Ectodermal cell (in vitro differentiated cells): ENCODE results near the gene TBCCD1.
"Not testable (repeated sequence)": the region's sequence is repeated elsewhere in the genome, so short reads cannot be mapped to it uniquely, and the experiment has no call there.

Experiments
- H3K27ac ChIP-seq: 2 replicates; pipeline ENCODE4 v1.7.0; 2013; ENCODE audit warnings: mild to moderate bottlenecking, low read depth, low read length; ENCODE audit not compliant: insufficient read depth, poor library complexity, severe bottlenecking
- H3K27me3 ChIP-seq: 2 replicates; pipeline ENCODE4 v1.7.0; 2013; ENCODE audit warnings: mild to moderate bottlenecking, low read length; ENCODE audit not compliant: insufficient read depth, control insufficient read depth, poor library complexity, severe bottlenecking
- H3K36me3 ChIP-seq: one replicate; pipeline ENCODE4 v1.7.0; 2013; ENCODE audit warnings: low read length; ENCODE audit not compliant: control insufficient read depth, insufficient read depth
- H3K4me1 ChIP-seq: one replicate; pipeline ENCODE4 v1.7.0; 2013; ENCODE audit warnings: low read length; ENCODE audit not compliant: control insufficient read depth, insufficient read depth
- H3K4me3 ChIP-seq: 2 replicates; pipeline ENCODE4 v1.7.0; 2013; ENCODE audit warnings: low read depth, low read length, control low read depth; ENCODE audit not compliant: insufficient read depth
- H3K9me3 ChIP-seq: 2 replicates; pipeline ENCODE4 v1.7.0; 2013; ENCODE audit warnings: mild to moderate bottlenecking, low read length, moderate library complexity; ENCODE audit not compliant: control insufficient read depth
- WGBS, 2 experiments: methylation state at CpG; one replicate each; pipeline ENCODE4 v1.1.7; 2013; ENCODE audit warnings: missing lambda C conversion rate in 2 of 2; 5-methylcytosine and 5-hydroxymethylcytosine counted together

Gene TBCCD1

DNA sequence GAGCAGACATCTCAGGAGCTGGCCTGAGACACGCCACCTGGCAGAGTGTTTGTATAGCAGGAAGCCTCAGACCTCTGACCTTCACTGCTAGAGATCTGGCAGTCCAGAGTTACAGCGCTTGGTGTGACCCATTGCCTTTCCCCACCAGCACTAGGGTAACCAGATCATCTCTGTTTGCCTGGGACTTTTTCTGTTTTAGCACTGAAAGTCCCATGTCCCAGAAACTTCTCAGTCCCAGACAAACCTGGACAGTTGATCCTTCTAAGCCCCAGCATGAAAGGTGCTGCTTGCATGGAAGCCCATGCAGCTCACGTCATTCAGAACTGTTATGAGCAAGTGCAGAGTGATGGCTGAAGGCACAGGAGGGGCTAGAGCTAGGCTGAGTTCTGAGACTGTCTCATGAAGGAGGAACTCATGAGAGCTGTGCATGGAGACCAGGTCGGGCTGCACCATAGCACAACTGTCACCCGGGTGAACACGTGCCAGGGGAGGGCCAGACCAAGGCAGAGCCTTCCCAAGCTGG lies 27.5 kb upstream of the TBCCD1 start:
- 91 to 95% methylated on average over 6 of the region's 6 CpGs for WGBS, 2 experiments

GRCh38 chr3:186593862-186594261 lies 26.7 kb upstream of the TBCCD1 start:
- no peak overlapping the region for H3K4me3 ChIP-seq
- no peaks in the 10 kb centered on the region for H3K9me3 ChIP-seq
- no peaks in the 10 kb centered on the region for H3K27me3 ChIP-seq
- H3K27ac ChIP-seq, result no peak overlapping the region
- 90 to 94% methylated on average over 3 of the region's 3 CpGs for WGBS, 2 experiments
- no peaks in the 10 kb centered on the region for H3K4me1 ChIP-seq
- H3K36me3 ChIP-seq, result no peaks in the 10 kb centered on the region

More for the DNA sequence above, 27.5 kb upstream of the TBCCD1 start:
- Histone ChIP-seq H3K4me1 (no peaks in the 10 kb centered on the region), H3K27ac (no peak overlapping the region), H3K36me3 (no peaks in the 10 kb centered on the region), H3K9me3 (no peaks in the 10 kb centered on the region), H3K4me3 (no peak overlapping the region), H3K27me3 (no peaks in the 10 kb centered on the region)

DNA sequence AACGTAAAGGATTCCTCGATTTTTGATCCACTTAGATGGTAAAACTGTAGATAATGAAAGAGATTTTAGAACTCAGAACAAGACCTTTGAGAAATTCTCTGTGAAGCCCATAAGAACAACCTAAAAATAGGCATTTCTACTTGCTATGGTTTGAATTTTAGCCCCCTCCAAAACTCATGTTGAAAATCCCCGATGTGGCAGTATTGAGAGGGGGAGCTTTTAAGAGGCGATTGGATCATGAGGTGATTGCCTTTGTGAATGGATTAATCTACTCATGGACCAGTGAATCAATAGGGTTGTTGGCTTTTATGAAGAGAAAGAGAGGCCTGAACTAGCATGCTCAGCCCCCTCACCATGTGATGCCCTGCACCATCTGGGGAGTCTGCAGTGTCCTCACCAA lies 25.5 kb upstream of the TBCCD1 start:
- Histone ChIP-seq H3K27me3 (no peaks in the 10 kb centered on the region), H3K27ac (no peak overlapping the region), H3K36me3 (no peaks in the 10 kb centered on the region), H3K4me1 (no peaks in the 10 kb centered on the region), H3K9me3 (no peaks in the 10 kb centered on the region), H3K4me3 (no peak overlapping the region)
- 94 to 95% methylated on average over 4 of the region's 4 CpGs for WGBS, 2 experiments

GRCh38 chr3:186590580-186591295 lies 23.6 kb upstream of the TBCCD1 start:
- no peaks in the 10 kb centered on the region for H3K4me1 ChIP-seq
- WGBS, 2 experiments, result 89 to 90% methylated on average over 7 of the region's 7 CpGs
- no peak overlapping the region for H3K27ac ChIP-seq

DNA sequence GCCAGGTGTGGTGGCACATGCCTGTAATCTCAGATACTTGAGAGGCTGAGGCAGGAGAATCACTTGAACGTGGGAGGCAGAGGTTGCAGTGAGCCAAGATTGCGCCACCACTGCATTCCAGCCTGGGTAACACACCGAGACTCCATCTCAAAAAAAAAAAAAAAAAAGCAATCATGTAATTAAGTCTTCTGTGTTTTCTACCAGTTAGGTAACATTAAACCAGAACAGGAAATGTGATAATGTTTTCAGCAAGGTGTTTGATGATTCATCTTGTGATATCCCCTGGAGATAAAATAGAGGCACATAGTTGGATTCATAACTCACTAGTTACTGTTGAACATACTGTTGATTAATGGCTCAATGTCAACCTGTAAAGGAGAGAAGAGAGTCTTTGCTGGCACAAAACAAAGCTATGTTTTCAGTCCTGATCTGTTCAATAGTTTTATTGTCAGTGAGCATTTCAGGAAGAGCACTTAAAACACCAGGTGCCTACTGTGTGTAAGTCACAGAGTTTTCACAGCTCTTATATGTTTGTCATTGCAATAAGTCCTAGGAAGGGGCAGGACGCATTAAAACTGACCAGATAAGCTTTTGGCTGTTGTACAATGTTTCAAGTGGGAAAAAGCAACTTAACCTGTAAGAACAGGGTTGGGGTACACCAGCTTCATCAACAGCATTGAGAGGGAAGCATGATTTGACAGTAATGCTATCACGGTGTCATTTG lies 22.9 kb upstream of the TBCCD1 start:
- Histone ChIP-seq H3K27me3 (no peaks in the 10 kb centered on the region), H3K4me3 (no peak overlapping the region), H3K27ac (no peak overlapping the region), H3K9me3 (no peaks in the 10 kb centered on the region), H3K36me3 (peaks cover 4% of the 10 kb centered on the region), H3K4me1 (no peaks in the 10 kb centered on the region)
- 87 to 90% methylated on average over 5 of the region's 5 CpGs for WGBS, 2 experiments

More at GRCh38 chr3:186590580-186591295, 23.6 kb upstream of the TBCCD1 start:
- Histone ChIP-seq H3K36me3 (peaks cover 3% of the 10 kb centered on the region), H3K4me3 (no peak overlapping the region), H3K9me3 (no peaks in the 10 kb centered on the region), H3K27me3 (no peaks in the 10 kb centered on the region)

DNA sequence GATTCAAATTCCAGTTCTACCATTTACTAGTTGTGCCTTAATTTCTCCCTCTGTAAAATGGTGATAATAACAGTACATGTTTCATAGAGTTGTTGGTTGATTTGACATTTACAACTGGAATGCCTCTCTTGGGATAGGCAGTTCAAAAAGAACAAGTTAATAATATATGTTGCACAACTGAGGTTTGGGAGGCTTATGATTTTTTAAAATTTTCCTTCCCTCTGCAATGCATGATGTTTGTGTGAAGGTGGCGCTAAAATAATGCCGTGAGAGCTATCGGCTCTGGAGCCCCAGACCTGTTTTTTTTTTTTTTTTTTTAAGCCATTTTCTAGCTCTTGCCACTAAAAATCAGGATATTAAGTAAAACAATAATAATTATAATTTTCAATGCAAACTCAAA lies 22.0 kb upstream of the TBCCD1 start:
- peaks cover 8% of the 10 kb centered on the region for H3K36me3 ChIP-seq
- no peaks in the 10 kb centered on the region for H3K27me3 ChIP-seq
- 33 to 61% methylated on average over 1 to 3 of the region's 3 CpGs for WGBS, 2 experiments
- H3K4me3 ChIP-seq, result no peak overlapping the region
- H3K4me1 ChIP-seq, result no peaks in the 10 kb centered on the region
- no peaks in the 10 kb centered on the region for H3K9me3 ChIP-seq
- no peak overlapping the region for H3K27ac ChIP-seq

- Histone ChIP-seq H3K36me3 (peaks cover 13% of the 10 kb centered on the region), H3K9me3 (no peaks in the 10 kb centered on the region), H3K4me1 (no peaks in the 10 kb centered on the region), H3K4me3 (no peak overlapping the region), H3K27ac (no peak overlapping the region), H3K27me3 (no peaks in the 10 kb centered on the region)
- 81 to 82% methylated on average over 2 of the region's 2 CpGs for WGBS, 2 experiments
Measured at GRCh38 chr3:186588632-186589031, 21.5 kb upstream of the TBCCD1 start.

DNA sequence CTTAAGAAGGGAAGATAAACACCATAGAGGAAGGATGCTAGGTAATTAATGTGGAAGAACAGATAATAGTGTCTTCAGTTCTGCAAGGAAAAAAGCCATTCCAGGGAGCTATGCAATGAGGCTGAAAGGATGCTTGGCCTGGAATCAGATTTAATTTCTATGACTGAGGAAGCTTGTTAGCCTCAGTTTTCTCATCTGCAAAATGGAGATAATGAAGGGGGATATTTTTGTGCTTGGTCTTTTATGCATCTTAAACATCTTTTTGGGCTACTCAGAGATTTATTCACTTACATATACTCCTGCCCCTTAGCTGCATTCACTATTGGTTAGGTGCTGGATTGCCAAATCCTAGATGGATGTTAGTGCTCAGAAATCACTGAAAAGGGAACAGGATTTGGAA lies 20.0 kb upstream of the TBCCD1 start:
- no peaks in the 10 kb centered on the region for H3K27me3 ChIP-seq
- H3K4me3 ChIP-seq, result no peak overlapping the region
- H3K4me1 ChIP-seq, result no peaks in the 10 kb centered on the region
- no peaks in the 10 kb centered on the region for H3K9me3 ChIP-seq
- no peak overlapping the region for H3K27ac ChIP-seq
- H3K36me3 ChIP-seq, result peaks cover 19% of the 10 kb centered on the region

DNA sequence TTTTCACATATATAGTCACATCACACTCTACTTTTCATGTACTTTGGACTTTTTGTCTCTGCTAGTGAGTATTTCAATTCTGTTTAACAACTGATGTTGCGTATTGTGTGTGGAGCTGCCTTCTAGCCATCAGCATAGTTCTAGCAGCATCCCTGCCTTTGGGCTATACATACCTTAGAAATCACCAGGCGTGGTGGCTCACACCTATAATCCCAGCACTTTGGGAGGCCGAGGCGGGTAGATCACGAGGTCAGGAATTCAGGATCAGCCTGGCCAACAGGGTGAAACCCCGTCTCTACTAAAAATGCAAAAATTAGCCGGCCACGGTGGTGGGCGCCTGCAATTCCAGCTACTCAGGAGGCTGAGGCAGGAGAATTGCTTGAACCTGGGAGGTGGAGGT lies 19.1 kb upstream of the TBCCD1 start:
- H3K9me3 ChIP-seq, H3K4me3 ChIP-seq, H3K27ac ChIP-seq, H3K27me3 ChIP-seq, H3K4me1 ChIP-seq: not testable (repeated sequence)
- 84 to 85% methylated on average over 9 of the region's 9 CpGs for WGBS, 2 experiments
- peaks cover 22% of the 10 kb centered on the region for H3K36me3 ChIP-seq

DNA sequence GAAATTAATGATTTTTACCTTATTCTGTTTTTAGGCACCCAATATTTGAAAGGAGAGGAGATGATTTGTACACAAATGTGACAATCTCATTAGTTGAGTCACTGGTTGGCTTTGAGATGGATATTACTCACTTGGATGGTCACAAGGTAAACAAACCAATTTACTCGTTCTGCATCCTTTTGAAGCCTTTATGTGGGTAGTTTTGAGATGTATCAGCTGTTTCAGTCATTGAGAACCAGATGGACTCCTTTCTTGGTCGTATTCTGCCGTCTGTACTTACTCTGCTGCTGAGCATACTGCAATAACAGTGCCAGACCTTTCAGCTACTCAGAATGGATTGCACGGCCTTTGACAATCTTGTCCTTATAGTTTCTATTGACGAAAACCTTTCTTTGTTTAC lies 16.7 kb upstream of the TBCCD1 start:
- H3K36me3 ChIP-seq, result peaks cover 26% of the 10 kb centered on the region
- no peaks in the 10 kb centered on the region for H3K9me3 ChIP-seq
- H3K27me3 ChIP-seq, result no peaks in the 10 kb centered on the region
- no peak overlapping the region for H3K4me3 ChIP-seq
- no peak overlapping the region for H3K27ac ChIP-seq
- WGBS, 2 experiments, result 88 to 92% methylated on average over 4 to 5 of the region's 5 CpGs
- H3K4me1 ChIP-seq, result no peaks in the 10 kb centered on the region
